H1 (cell line): ENCODE data around the gene NDUFS7. TPM values are rescaled to one million over a fixed set of nuclear protein-coding genes. Genes with fewer than 3 reads are reported as not detected.

ENCODE experiments used
- CTCF ChIA-PET: fragments of 300-600 bp; sonication (Branson Sonifier 250); formaldehyde crosslinking; loops from one replicate; lab custom pipeline; 2021; ENCODE audit not compliant: partially characterized antibody; lab: Charles Lee
- POLR2A ChIA-PET: fragments of 300-600 bp; sonication (Branson Sonifier 250); formaldehyde crosslinking; loops from one replicate; lab custom pipeline; 2021; ENCODE audit warnings: inconsistent platforms; ENCODE audit not compliant: partially characterized antibody; lab: Charles Lee
- DNase-seq, 2 experiments: peaks; one replicate each; pipeline versions ENCODE4 v3.0.0 to v3.0.0-alpha.2; 2010 to 2022; ENCODE audit warnings: low spot score in 2 of 2, low read depth in 1 of 2, mixed read lengths in 1 of 2
- FAIRE-seq: peaks from 2 replicates; lab custom pipeline; 2011; peaks lifted over from hg19 to GRCh38; lab: Jason Lieb, UNC
- H2AFZ ChIP-seq: 2 replicates; pipeline ENCODE4 v1.8.1; 2012; ENCODE audit warnings: low read length, inconsistent platforms
- H2AK5ac ChIP-seq: 2 replicates; pipeline ENCODE4 v1.6.1; 2013; ENCODE audit warnings: low read depth, low read length
- H2BK120ac ChIP-seq: replicated peaks from 2 replicates; pipeline ENCODE3; 2013; ENCODE audit warnings: low read depth, low read length, inconsistent platforms
- H2BK12ac ChIP-seq: 2 replicates; pipeline ENCODE4 v1.6.1; 2013; ENCODE audit warnings: low read depth, low read length
- H2BK15ac ChIP-seq: 2 replicates; pipeline ENCODE4 v1.6.1; 2013; ENCODE audit warnings: low read length
- H2BK20ac ChIP-seq: 2 replicates; pipeline ENCODE4 v1.6.1; 2013; ENCODE audit warnings: low read length
- H2BK5ac ChIP-seq: 2 replicates; pipeline ENCODE4 v1.6.1; 2013; ENCODE audit warnings: low read depth, low read length
- H3K14ac ChIP-seq: 2 replicates; pipeline ENCODE4 v1.6.1; 2013; ENCODE audit warnings: inconsistent platforms; ENCODE audit not compliant: insufficient read length
- H3K18ac ChIP-seq: 2 replicates; pipeline ENCODE4 v1.6.1; 2013; ENCODE audit warnings: low read length; ENCODE audit errors: extremely low read depth
- H3K23ac ChIP-seq: 2 replicates; pipeline ENCODE4 v1.6.1; 2013; ENCODE audit warnings: inconsistent platforms; ENCODE audit not compliant: insufficient read length
- H3K23me2 ChIP-seq: 2 replicates; pipeline ENCODE4 v1.6.1; 2013; ENCODE audit warnings: low read depth, low read length
- H3K27ac ChIP-seq: 2 replicates; pipeline ENCODE4 v1.6.1; 2011; ENCODE audit warnings: low read depth, low read length, inconsistent platforms
- H3K27me3 ChIP-seq, 4 experiments: replicated peaks in 1 of 4; 1 replicate in 1 of 4; 2 replicates in 3 of 4; pipeline versions ENCODE4 v1.6.1 to v1.8.1; 2011 to 2013; ENCODE audit warnings: low read length in 3 of 4, mild to moderate bottlenecking in 3 of 4, inconsistent platforms in 2 of 4, mixed read lengths in 2 of 4, moderate library complexity in 1 of 4; ENCODE audit not compliant: control insufficient read depth in 3 of 4, insufficient read depth in 3 of 4; ENCODE audit errors: extremely low read depth in 1 of 4
- H3K36me3 ChIP-seq, 4 experiments: 2 replicates each; pipeline versions ENCODE4 v1.6.1 to v1.8.1; 2011 to 2013; ENCODE audit warnings: mild to moderate bottlenecking in 4 of 4, low read length in 3 of 4, moderate library complexity in 2 of 4, control low read depth in 1 of 4, inconsistent platforms in 1 of 4; ENCODE audit not compliant: insufficient read depth in 4 of 4, control insufficient read depth in 2 of 4
- H3K4ac ChIP-seq: replicated peaks from 2 replicates; pipeline ENCODE3; 2013; ENCODE audit warnings: low read length, low read depth, mixed read lengths, inconsistent platforms; ENCODE audit not compliant: insufficient read length
- H3K4me1 ChIP-seq, 4 experiments: replicated peaks in 1 of 4; 1 replicate in 1 of 4; 2 replicates in 3 of 4; pipeline versions ENCODE4 v1.6.1 to v1.8.1; 2011 to 2013; ENCODE audit warnings: low read length in 3 of 4, inconsistent platforms in 2 of 4, mixed read lengths in 1 of 4; ENCODE audit not compliant: insufficient read depth in 4 of 4, control insufficient read depth in 3 of 4
- H3K4me2 ChIP-seq, 2 experiments: 2 replicates each; pipeline versions ENCODE4 v1.6.1 to v1.8.1; 2011 to 2013; ENCODE audit warnings: low read depth in 2 of 2, low read length in 2 of 2, control low read depth in 1 of 2, inconsistent platforms in 1 of 2, mild to moderate bottlenecking in 1 of 2; ENCODE audit not compliant: insufficient read depth in 1 of 2
- H3K4me3 ChIP-seq, 4 experiments: fragments of 200-600, 300-600 bp in 1 of 4; sonication (generic), shearing (Covaris generic), sonication (Bioruptor Twin) in 1 of 4; 2 replicates each; pipeline versions ENCODE4 v1.5.1 to v1.8.1; 2011 to 2016; ENCODE audit warnings: low read length in 4 of 4, low read depth in 3 of 4, control low read depth in 2 of 4, inconsistent platforms in 2 of 4, mild to moderate bottlenecking in 2 of 4, mixed read lengths in 1 of 4, moderate library complexity in 1 of 4; ENCODE audit not compliant: insufficient read depth in 2 of 4; ENCODE audit errors: extremely low read depth in 1 of 4
- H3K56ac ChIP-seq: replicated peaks from 2 replicates; pipeline ENCODE3; 2013; ENCODE audit warnings: low read depth, mild to moderate bottlenecking, mixed read lengths, low read length, inconsistent platforms; ENCODE audit not compliant: insufficient read length
- H3K79me1 ChIP-seq: 2 replicates; pipeline ENCODE4 v1.6.1; 2013; ENCODE audit warnings: low read depth, low read length, control low read depth
- H3K79me2 ChIP-seq, 2 experiments: 2 replicates each; pipeline versions ENCODE4 v1.6.1 to v1.8.1; 2012 to 2013; ENCODE audit warnings: low read length in 2 of 2, mild to moderate bottlenecking in 2 of 2, inconsistent platforms in 1 of 2; ENCODE audit not compliant: insufficient read depth in 2 of 2, control insufficient read depth in 1 of 2
- H3K9ac ChIP-seq, 4 experiments: replicated peaks in 1 of 4; 1 replicate in 1 of 4; 2 replicates in 3 of 4; pipeline versions ENCODE4 v1.6.1 to v1.8.1; 2011 to 2013; ENCODE audit warnings: low read depth in 3 of 4, low read length in 3 of 4, control low read depth in 2 of 4, mild to moderate bottlenecking in 2 of 4, moderate library complexity in 2 of 4, inconsistent platforms in 1 of 4; ENCODE audit errors: extremely low read depth in 1 of 4
- H3K9me3 ChIP-seq, 2 experiments: 2 replicates each; pipeline versions ENCODE4 v1.6.1 to v1.8.1; 2012 to 2013; ENCODE audit warnings: mild to moderate bottlenecking in 2 of 2, moderate library complexity in 2 of 2, control low read depth in 1 of 2, inconsistent platforms in 1 of 2, low read depth in 1 of 2, low read length in 1 of 2, mixed read lengths in 1 of 2; ENCODE audit not compliant: insufficient read depth in 2 of 2
- H4K20me1 ChIP-seq, 2 experiments: replicated peaks in 1 of 2; 2 replicates each; pipeline versions ENCODE3 to v1.8.1; 2011 to 2013; ENCODE audit warnings: inconsistent platforms in 2 of 2, low read length in 2 of 2, mild to moderate bottlenecking in 1 of 2; ENCODE audit not compliant: insufficient read depth in 2 of 2, control insufficient read depth in 1 of 2
- H4K5ac ChIP-seq: 2 replicates; pipeline ENCODE4 v1.6.1; 2013; ENCODE audit warnings: low read length, low read depth, mixed read lengths, inconsistent platforms; ENCODE audit not compliant: insufficient read length
- H4K8ac ChIP-seq: 2 replicates; pipeline ENCODE4 v1.8.0; 2013; ENCODE audit warnings: mild to moderate bottlenecking, moderate library complexity, low read length, inconsistent platforms; ENCODE audit not compliant: insufficient read depth; ENCODE audit errors: extremely low read depth
- H4K91ac ChIP-seq: replicated peaks from 2 replicates; pipeline ENCODE3; 2013; ENCODE audit warnings: low read length, mixed read lengths, inconsistent platforms; ENCODE audit not compliant: insufficient read length
- SAP30 ChIP-seq: fragments of 300-600 bp; sonication (generic); IDR thresholded peaks from 2 replicates; pipeline ENCODE4 v1.7.1; 2012; ENCODE audit warnings: low read length, moderate library complexity, mild to moderate bottlenecking, inconsistent platforms; ENCODE audit not compliant: insufficient read depth, insufficient replicate concordance
- SP4 ChIP-seq: IDR thresholded peaks from 2 replicates; pipeline ENCODE4 v1.6.1; 2012; ENCODE audit warnings: low read length, inconsistent platforms
- WGBS, 2 experiments: shearing (Covaris generic) in 1 of 2; methylation state at CpG; one replicate each; pipeline versions ENCODE4 v1.1.6 to v1.1.7; 2013 to 2015; ENCODE audit warnings: low lambda C conversion rate in 2 of 2, mixed read lengths in 2 of 2, inconsistent platforms in 1 of 2, low coverage in 1 of 2, missing lambda C conversion rate in 1 of 2; ENCODE audit not compliant: insufficient replicate concordance in 2 of 2, insufficient coverage in 1 of 2, insufficient read length in 1 of 2; ENCODE audit errors: extremely low coverage in 1 of 2, missing lambda C conversion rate in 1 of 2; 5-methylcytosine and 5-hydroxymethylcytosine counted together
- polyA plus RNA-seq, 7 experiments: library from polyadenylated mRNA; depleted of rRNA in 3 of 7; stranded (reverse) in 5 of 7; unstranded in 2 of 7; fragments of >200 nt in 5 of 7; fragments of 200-250 nt in 2 of 7; gene quantifications; 1 replicate in 5 of 7; 2 replicates in 1 of 7; 4 replicates in 1 of 7; pipeline versions ENCODE4 v1.2.1 to v1.2.3, GENCODE V29; 2011 to 2013; ENCODE audit warnings: missing spikeins in 2 of 7, mixed read lengths in 2 of 7
- total RNA-seq: library from RNA; stranded (reverse); fragmentation: NEBNext Ultra II Directional; extraction: Animal tissue kit (Norgen Biotek cat#: 25700); gene quantifications from 2 replicates; pipeline ENCODE4 v1.2.1, GENCODE V29; 2021

Gene NDUFS7
- total and polyA plus RNA-seq, 2 of the 8 experiments (the other 6 are each of a cell fraction or from before 2014, with no cell fraction given): 78.1 to 309 TPM

GRCh38 chr19:1440418-1440801, 56.7 kb downstream of the NDUFS7 start:
- Histone ChIP-seq H4K91ac (no peak overlapping the region), H2BK12ac (no peak overlapping the region), H3K9me3 (no peaks in the 10 kb centered on the region), H3K23ac (no peak overlapping the region), H3K14ac (no peak overlapping the region), H2AK5ac (no peak overlapping the region), H3K36me3 (peaks cover 26 to 39% (median 29%) of the 10 kb centered on the region in 4 experiments), H2BK120ac (no peak overlapping the region), H4K5ac (no peak overlapping the region), H3K27me3 (peaks cover 0 to 3% (median under 1%) of the 10 kb centered on the region in 4 experiments; a peak in 2 of 7 replicates), H2BK15ac (no peak overlapping the region), H3K4me2 (no peak overlapping the region; a peak in 1 of 4 replicates), H4K8ac (no peak overlapping the region; the same call in 1 of the 2 replicates), H2AFZ (no peak overlapping the region), H3K79me2 (peaks cover 2 to 24% of the 10 kb centered on the region in 2 experiments; a peak in 3 of 4 replicates), H3K9ac (0 out of 7 replicates have a peak overlapping the region, but pooled peaks of 1 of the 4 experiments have one; percentile 17), H3K4ac (no peak overlapping the region), H3K4me1 (peaks cover 0 to 10% (median 4%) of the 10 kb centered on the region in 4 experiments; a peak in 5 of 7 replicates), H3K79me1 (peaks cover 4% of the 10 kb centered on the region), H3K56ac (no peak overlapping the region), H3K27ac (peak overlapping the region; percentile 8; the same call in 1 of the 2 replicates), H2BK20ac (no peak overlapping the region), H3K23me2 (peaks cover 3% of the 10 kb centered on the region; the same call in 1 of the 2 replicates), H2BK5ac (peak overlapping the region; percentile 9), H4K20me1 (peaks cover 23 to 26% of the 10 kb centered on the region in 2 experiments), H3K18ac (no peak overlapping the region), H3K4me3 (no peak overlapping the region)
- POLR2A ChIA-PET: interaction anchor here (0.6 to 7.6 kb wide), 18 partner anchors 9 to 255 kb away, joined by 3 to 109 read pairs (median 3); partner anchors contain the start of genes APC2, CIRBP and TCF3
- DNase-seq (no peak), FAIRE-seq (no peak)
- TF ChIP-seq SAP30: no peak
- TF ChIP-seq SP4: no peak
- CTCF ChIA-PET: interaction anchor here (0.6 to 5.6 kb wide), 5 partner anchors 15 to 160 kb away, joined by 3 to 54 read pairs (median 3); no protein-coding TSS in a partner anchor
- 97% methylated on average over 15 of the region's 15 CpGs; no CpG with 5 or more reads in 1 of the 2 experiments for WGBS, 2 experiments
